Stimulated activated CD8-positive, alpha-beta memory T cell treated with anti-CD3 and anti-CD28 coated beads, Interleukin-7, amount 100 ng/mL, for 4 hours (primary cell): ENCODE data around the gene USP25.

Experiments used
- DNase-seq, 2 donors: peaks; one replicate each; pipeline ENCODE4 v3.0.0-alpha.2; 2020; ENCODE audit warnings: low read depth in 2 of 2

Gene USP25, protein sequence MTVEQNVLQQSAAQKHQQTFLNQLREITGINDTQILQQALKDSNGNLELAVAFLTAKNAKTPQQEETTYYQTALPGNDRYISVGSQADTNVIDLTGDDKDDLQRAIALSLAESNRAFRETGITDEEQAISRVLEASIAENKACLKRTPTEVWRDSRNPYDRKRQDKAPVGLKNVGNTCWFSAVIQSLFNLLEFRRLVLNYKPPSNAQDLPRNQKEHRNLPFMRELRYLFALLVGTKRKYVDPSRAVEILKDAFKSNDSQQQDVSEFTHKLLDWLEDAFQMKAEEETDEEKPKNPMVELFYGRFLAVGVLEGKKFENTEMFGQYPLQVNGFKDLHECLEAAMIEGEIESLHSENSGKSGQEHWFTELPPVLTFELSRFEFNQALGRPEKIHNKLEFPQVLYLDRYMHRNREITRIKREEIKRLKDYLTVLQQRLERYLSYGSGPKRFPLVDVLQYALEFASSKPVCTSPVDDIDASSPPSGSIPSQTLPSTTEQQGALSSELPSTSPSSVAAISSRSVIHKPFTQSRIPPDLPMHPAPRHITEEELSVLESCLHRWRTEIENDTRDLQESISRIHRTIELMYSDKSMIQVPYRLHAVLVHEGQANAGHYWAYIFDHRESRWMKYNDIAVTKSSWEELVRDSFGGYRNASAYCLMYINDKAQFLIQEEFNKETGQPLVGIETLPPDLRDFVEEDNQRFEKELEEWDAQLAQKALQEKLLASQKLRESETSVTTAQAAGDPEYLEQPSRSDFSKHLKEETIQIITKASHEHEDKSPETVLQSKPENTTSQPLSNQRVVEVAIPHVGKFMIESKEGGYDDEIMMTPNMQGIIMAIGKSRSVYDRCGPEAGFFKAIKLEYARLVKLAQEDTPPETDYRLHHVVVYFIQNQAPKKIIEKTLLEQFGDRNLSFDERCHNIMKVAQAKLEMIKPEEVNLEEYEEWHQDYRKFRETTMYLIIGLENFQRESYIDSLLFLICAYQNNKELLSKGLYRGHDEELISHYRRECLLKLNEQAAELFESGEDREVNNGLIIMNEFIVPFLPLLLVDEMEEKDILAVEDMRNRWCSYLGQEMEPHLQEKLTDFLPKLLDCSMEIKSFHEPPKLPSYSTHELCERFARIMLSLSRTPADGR

DNA sequence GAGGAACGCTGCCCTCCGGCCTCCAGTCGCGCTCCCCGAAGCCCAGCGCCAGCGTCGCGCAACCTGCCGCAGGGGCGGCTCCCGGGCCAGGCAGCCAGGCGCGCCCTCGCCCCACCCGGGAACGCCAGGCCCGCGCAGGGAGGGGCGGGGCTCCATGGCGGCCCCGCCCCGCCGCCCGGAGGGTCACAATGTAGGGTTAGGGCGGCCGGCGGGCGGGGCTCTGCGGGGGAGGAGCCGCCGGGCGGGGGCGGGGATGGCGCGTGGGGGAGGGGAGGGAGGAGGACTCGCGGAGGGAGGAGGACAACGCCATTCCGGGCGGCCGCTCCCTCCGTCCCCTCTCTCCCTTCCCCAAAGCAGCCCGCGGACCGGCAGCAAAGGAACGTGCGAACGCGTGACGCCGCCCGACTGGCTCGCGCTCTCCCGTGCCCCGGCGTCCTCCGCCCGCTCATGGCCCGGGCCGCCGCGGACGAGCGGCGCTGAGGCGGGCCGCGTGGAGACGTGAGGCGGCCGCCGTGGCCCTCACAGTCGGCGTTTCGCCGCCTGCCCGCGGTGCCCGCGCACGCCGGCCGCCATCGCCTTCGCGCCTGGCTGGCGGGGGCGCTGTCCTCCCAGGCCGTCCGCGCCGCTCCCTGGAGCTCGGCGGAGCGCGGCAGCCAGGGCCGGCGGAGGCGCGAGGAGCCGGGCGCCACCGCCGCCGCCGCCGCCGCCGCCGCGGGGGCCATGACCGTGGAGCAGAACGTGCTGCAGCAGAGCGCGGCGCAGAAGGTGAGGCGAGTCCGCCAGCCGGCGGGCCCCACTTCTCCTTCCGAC is at the start of gene USP25:
Gene USP25, plus strand, starts transcription at position 309 of the 810 bp plus-strand sequence. Its CDS starts 412 bp downstream, at position 721.
- DNase-seq: peak; percentile 70 to 86

DNA sequence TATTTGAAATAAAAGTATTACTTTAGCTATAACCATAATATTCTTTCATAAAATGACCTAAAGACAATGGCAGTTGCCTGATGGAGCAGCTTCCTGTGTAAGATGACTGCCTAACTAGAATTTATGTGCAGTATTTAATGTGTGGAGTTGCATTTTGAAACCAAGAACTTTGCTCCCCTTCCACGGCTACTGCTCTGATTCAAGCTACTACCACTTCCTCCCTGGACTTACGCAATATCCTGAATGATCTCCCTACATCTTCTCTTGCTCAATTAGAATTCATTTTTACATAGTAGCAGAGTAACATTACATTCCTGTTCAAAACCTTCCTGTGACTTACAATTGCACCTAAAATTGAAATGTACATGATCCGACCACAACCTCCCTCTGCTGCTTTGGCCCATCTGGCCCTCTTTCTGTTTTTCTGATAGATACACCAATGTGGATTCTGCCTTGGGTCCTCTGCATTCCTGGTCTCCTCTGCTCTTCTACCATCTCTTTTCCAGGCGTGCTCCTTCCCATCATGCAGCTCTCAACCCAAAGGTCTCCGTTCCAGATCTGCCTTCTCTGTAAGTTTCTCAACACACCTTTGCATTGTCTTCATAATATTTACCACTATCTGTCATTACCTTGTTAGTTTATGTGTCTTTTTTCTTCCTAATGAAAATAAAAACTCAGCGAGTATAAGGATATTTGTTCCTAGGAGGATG is 47.4 kb upstream of the USP25 start:
- DNase-seq: no peak

DNA sequence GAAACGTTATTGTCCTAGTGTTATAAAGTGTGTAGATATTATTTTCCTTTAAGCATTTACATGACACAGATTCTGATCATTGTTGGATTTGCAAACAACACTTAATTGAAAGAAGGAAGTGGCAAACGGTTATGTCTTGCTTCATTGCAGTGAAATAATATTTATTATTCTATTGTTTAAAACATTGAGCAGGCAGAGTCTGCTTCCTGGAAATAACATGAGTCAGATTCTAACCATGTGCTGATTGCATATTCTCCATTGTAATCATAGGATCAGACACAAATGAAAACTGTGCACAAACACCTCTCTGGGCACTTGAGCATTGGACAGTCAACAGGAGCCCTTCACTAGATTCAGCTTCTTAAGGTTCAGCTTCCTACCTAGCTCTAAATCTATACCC is 46.8 kb upstream of the USP25 start:
- DNase-seq: no peak

DNA sequence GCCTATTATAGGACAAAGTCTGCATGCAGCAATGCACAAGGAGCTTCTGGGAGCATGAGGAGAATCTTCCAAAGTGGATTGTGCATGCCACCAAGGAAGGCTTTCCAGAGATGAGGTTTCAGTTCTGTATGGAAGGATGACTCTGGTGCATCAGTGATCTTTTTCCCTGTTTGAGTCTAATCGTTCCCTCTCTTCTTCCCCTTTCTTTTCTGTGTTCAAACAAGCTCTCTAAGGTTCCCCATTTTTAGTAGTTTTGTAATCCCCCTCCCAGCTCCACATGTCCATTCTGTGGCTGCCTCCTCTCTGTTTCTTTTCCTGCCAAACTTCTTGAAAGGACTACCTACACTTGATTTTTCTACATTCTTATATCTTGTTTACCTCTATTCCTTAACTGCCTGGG is 43.3 kb upstream of the USP25 start:
- DNase-seq: no peak

DNA sequence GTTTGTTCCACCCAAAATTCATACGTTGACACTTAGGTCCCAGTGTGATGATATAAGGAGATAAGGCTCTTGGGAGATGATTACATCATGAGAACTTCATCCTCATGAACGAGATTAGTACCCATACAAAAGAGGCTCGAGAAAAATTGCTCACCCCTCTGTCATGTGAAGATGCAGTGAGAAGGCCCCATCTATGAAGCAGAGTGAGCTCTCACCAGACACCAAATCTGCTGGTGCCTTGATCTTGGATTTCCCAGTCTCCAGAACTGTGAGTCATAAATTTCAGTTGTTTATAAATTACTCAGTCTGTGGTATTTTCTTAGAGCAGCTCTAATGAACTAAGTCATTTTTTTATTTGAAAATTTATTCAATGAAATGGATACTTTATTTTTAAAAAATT is 42.6 kb upstream of the USP25 start:
- DNase-seq: no peak

DNA sequence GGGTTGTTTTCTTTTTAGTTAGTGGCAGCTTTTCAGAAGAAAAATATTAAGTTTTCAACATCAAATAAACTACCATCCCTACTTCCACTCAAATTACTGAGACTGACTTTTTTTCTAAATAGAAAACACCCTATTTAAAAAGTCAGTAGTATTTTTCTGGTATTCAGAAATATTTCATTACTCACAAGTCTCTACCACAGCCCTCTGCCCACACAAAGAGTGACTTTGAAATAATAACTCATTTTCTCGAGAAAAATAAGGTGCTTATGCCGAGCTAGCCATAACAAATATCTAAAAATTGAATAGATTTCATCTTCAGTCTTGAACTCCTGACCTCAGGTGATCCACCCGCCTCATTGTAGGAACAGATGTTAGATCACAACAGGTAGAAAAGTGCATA is 41.8 kb upstream of the USP25 start:
- DNase-seq: no peak

DNA sequence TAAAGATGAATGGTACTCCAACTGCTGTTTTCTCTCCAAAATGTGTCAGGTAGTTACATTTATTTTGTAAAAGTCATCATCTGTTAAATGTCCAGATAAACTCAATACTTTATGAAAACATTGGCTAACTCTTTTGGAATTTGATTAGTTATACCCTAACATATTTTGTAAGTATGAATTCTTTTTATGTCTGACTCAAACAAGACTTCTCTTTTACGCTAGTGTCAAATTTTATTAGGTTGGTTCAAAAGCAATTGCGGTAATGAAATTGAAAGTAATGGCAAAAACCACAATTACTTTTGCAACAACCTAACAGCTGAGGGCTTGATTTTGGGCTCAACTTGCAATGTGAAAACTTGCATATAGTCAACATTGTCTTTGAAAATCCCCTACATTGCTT is 41.0 kb upstream of the USP25 start:
- DNase-seq: no peak

DNA sequence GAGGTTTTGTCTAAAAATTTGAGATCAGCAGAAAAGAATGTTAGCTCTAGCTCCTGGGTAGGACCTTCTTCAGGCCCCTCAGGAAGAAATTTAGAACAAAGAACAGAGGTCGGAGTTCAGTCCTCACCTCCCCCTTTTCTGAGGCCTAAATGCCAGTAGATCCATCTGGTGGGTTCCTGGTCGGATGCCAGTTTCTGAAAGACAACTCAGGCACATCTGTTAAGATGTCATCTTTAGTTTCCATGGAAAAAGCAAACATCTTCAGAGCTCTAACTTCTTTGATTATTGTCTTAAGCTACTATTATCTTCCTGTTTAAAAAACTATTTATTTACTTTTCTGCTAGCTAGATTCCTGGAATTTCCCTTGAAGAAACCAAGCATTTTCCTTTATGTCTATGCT is 37.1 kb upstream of the USP25 start:
- DNase-seq: no peak

DNA sequence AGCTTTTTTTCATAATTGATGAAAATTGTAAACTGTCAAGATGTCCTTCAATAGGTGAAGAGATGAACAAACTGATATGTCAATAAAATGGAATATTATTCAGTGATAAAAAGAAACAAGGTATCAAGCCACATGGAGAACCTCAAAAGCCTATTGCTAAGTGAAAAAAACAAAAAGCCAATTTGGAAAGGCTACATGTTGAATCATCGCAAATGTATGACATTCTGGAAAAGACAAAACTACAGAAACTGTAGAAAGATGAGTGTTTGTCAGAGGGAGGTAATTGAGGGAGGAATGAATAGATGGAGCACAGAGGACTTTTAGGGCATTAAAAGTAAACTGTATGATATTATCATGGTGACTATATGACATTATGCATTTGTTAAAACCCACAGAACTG is 34.5 kb upstream of the USP25 start:
- no peak for DNase-seq

DNA sequence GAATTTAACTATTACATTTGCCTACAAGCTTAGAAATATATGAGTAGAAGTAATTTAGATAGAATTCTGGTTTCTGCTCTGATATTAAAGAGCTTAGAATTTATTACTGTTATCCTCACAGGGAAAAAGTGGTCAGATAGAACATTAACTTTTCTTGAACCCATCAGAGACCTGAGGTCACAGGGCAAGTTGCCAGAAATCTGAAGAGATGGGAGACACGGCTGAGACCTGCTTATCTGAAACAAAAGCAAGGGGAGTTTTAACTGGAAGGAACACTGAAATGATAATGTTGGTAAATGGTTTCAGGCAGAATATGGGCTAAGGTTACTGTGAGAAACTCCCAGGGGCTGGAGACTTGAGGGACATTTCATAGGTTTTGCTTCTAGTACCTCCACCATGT is 28.0 kb upstream of the USP25 start:
- DNase-seq: no peak

DNA sequence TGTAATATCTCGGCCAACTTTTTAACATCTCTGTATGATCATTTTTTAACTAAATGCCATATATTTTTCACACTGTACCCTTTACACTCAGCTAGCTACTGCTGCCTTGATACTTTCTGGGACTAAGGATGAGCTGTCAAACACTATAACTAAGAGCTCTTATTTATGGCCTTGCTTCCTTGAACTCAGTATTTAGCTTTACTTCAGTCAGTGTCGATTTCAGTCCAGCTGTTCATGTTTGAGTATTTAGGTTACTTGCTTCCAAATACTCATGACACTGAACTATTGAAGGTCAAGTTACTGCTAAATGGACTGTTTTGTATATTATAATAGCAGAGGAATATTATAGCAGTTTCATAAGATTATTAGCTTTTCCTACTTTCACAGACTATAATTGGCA is 25.9 kb upstream of the USP25 start:
- DNase-seq: no peak

DNA sequence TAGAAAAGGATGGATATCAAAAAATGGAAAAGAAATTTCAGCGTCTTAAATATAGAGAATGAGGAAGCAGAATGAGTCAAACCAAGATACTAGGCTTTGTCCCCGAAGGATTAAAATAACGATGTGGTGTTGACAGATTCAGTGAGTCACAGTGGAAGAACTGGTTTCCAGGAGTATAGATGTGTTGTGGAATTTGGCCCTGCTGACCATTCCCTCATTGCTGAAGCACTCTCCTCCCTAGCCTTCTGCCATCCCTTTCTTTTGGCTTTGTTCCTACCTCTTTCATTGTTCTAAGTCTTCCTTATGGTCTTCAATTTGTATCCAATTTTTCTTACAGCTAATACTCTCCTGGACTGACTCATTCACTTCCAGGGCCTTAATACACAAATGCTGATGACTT is 23.1 kb upstream of the USP25 start:
- DNase-seq: no peak

DNA sequence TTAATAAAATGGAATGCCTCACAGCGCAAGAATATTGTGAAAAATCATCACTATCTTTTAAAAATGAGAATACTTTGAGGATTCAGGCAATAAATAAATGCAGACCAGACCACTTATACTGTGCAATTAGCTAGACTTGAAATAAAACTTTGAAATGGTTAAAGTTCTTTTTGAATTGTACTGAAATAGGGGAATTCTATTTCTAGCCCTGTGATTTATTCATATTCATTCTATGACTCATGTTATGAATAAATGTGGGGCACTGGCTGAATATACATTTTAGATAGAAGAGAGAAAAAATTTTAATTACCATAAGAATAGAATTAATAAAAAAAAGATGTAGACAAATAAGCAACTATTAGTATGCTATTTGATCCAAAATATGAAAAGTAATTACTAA is 16.4 kb upstream of the USP25 start:
- DNase-seq: no peak

DNA sequence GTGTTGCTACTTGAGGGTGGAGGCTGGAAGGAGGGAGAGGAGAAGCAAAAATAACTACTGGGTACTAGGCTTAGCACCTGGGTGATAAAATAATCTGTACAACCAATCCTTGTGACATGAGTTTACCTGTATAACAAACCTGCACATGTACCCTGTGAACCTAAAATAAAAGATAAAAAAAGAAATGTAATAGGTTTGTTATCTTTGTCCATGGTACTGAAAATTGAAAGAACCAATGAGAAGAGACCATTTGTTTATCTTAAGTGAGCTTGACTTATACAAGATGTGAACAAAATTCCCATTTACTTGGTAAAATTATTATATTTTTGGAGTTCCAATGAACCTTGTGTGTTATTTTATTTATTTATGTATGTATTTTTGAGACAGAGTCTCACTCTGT is 11.1 kb upstream of the USP25 start:
- no peak for DNase-seq

DNA sequence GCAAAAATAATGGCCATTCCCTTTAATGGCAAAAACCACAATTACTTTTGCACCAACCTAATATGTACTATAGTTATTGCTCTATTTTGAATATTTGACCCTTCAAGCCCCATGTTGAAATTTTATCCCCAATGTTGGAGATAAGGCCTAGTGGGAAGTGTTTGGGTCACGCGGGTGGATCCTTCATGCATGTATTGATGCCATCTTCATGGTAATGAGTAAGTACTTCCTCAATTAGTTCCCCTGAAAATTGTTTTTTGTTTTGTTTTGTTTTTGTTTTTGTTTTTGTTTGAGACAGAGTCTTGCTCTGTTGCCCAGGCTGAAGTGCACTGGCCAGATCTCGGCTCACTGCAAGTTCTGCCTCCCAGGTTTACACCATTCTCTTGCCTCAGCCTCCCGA is 9.8 kb upstream of the USP25 start:
- DNase-seq: no peak

DNA sequence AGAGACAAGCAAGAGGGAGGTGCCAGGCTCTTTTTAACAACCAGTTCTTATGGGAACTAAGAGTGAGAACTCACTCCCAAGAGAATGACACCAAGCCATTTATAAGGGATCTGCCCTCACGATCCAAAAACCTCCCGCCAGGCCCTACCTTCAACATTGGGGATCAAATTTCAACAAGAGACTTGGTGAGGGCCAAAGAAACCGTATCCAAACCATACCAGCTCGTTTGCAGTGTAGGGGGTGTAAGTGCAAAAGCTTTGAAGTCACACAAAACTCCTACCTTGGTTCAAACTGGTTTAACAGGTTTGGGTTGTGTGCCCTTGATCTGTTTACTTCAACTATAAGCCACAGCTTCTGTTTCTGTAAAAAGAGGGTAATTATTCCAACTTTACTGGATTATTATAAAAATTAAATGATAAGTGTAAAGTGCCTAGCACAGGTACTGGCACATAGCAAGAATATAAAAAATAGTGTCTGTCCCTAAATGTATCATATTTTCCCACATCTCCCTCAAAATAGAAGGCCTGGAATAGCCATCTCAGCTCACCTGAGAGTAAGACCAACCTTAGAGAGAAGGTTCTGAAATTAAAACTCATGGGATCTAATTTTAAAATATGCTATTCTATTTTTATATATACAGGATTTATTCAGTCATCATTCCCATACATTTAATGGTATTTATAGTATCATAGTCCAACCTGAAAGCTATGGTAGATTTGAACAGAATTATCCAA is 7.0 kb upstream of the USP25 start:
- no peak for DNase-seq

DNA sequence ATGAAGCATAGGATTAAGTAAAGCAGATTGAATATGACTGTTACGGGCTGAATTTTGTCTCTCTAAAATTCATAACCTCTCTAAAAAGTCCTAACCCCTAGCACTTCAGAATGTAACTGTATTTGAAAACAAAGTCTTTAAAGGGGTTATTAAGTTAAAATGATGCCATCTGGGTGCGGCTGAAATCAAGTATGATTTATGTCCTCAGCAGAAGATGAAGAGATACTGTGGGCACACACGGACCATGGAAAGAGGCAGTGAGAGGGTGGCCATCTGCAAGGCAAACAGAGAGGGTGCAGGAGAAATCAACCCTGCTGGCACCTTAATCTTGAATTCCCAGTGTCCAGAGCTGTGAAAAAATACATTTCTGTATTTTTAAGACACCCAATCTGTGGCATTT is 3.8 kb upstream of the USP25 start:
- DNase-seq: no peak

DNA sequence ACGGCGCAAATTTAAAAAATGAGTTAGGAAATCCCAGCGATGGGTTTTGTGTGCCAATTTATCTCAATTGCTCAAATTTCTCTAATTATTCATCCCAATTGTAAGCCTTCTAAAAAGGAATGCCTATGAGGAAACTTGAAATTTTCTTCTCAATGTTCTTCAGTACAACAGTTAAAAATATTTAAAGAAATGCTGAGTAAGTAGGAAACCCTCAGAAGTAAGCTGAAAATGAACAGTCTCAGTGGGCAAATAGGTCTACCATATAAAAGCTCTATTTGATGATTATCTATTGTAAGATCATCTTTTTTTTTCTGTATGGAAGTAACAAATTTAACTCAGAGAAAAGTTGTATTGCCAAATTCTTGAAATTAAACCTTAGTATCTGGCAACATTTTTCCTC is 1.7 kb upstream of the USP25 start:
- DNase-seq: no peak

DNA sequence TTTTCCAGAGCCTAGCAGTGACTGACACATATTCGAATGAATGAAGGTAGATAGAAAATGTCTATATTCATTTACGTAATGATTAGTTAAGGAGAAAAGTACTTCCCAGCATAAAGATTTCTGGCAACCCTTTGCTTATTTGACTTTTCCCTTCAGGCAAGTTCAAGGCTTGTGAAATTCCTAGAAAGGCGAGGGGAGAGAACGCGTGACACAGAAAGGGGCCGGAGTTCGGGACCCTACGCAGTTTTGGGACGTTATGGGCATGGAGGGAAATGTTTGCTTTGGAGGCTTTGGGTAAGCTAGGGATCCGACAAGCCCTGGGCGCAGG is 472 bp upstream of the USP25 start:
- no peak for DNase-seq

DNA sequence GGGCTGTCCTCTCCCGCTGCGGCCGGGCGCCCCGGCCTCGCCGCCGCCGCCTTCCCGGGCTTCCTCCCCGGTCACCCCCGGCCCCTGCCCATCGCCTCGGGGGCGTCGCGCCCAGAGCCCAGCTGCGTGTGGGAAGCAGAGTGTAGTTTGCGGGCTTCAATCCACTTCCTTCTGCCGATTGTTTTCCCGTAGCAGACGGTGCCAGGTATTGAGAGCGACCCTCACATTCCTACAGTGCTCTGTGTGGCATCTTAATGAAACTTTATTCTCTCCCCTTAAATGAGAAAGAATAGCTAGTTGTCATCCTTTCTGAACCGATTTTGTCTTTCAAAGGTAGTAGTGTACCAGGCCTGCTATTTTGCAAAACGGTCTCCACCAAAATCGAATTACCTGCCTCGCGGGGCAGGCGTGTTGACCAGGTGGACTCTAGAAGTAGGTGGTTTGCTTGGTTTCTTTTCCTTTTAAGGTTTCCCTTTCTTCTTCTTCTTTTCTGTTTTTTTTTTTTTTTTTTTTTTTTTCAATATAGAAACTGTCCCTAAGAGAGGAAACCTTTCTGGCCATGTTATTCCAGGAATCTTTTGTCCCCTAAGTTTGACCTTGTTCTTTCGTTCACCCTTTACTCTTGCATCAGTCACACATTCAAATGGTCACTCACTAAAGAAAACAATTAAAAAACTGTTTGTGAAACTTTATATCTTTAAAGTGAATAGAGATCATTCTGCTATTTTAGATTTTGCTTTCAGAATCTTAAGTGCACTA is 881 bp downstream of the USP25 start:
- no peak for DNase-seq
